Sigmoid colon (tissue), 7 donors: ENCODE measurements around the gene NDFIP1. TPM values are rescaled to one million over a fixed set of nuclear protein-coding genes. Genes with fewer than 3 reads are reported as not detected.

ENCODE experiments used
- DNase-seq: peaks from one replicate; pipeline ENCODE4 v3.0.0-alpha.2; 2019
- H3K27ac ChIP-seq, 4 donors: fragments of 200-600 bp; sonication (generic); one replicate each; pipeline ENCODE4 v1.5.1; 2016 to 2019; ENCODE audit warnings: mild to moderate bottlenecking in 1 of 4
- H3K27me3 ChIP-seq, 3 donors: fragments of 200-600 bp; sonication (generic); one replicate each; pipeline ENCODE4 v1.5.1; 2019; ENCODE audit warnings: mild to moderate bottlenecking in 1 of 3
- H3K36me3 ChIP-seq, 4 donors: fragments of 200-600 bp; sonication (generic); one replicate each; pipeline ENCODE4 v1.5.1; 2016 to 2019
- H3K4me1 ChIP-seq, 4 donors: fragments of 200-600 bp; sonication (generic); one replicate each; pipeline ENCODE4 v1.5.1; 2017 to 2019
- H3K4me3 ChIP-seq, 4 donors: fragments of 200-600 bp; sonication (generic); one replicate each; pipeline ENCODE4 v1.5.1; 2017 to 2019; ENCODE audit warnings: mild to moderate bottlenecking in 2 of 4, moderate library complexity in 1 of 4
- H3K9me3 ChIP-seq, 4 donors: fragments of 200-600 bp in 3 of 4; sonication (generic) in 3 of 4; one replicate each; pipeline versions ENCODE4 v1.5.1 to v1.6.1; 2013 to 2019
- EP300 ChIP-seq, 4 donors: sonication (generic); formaldehyde crosslinking; IDR thresholded peaks; one replicate each; pipeline ENCODE4 v1.6.1; 2017; ENCODE audit warnings: antibody characterized with exemption in 4 of 4
- POLR2A ChIP-seq, 2 donors: fragments of 450-650 bp; IDR thresholded peaks; one replicate each; pipeline ENCODE4 v1.6.1; 2016; ENCODE audit warnings: antibody characterized with exemption in 2 of 2, mild to moderate bottlenecking in 2 of 2, moderate library complexity in 2 of 2
- POLR2AphosphoS5 ChIP-seq, 4 donors: sonication (generic); formaldehyde crosslinking; IDR thresholded peaks; one replicate each; pipeline ENCODE4 v1.6.1; 2017; ENCODE audit warnings: antibody characterized with exemption in 4 of 4
- WGBS, 2 donors: extraction: QIAGEN DNeasy Blood & Tissue Kit; methylation state at CpG; one replicate each; pipeline ENCODE4 v1.1.7; 2013; 5-methylcytosine and 5-hydroxymethylcytosine counted together
- intact Hi-C: fragments of 100-400 bp; cut with DNase I; formaldehyde crosslinking; loops from one replicate; pipeline ENCODE4 v1.15.1; 2023
- polyA plus RNA-seq, 3 donors: library from polyadenylated mRNA; stranded (reverse); fragments of 200-250 nt; gene quantifications; one replicate each; pipeline ENCODE4 v1.2.3, GENCODE V29; 2013
- total RNA-seq, 4 donors: library from RNA; depleted of rRNA; stranded (reverse); fragments of >200 nt; gene quantifications; one replicate each; pipeline ENCODE4 v1.1.0, GENCODE V29; 2016
- TF ChIP-seq, protein P1 (sequence below), 4 experiments: fragments of 450-650 bp in 3 of 4; fragments of 200-600 bp in 1 of 4; IDR thresholded peaks; one replicate each; pipeline ENCODE4 v1.5.1; 2016 to 2019; ENCODE audit warnings: antibody characterized with exemption in 4 of 4, mild to moderate bottlenecking in 3 of 4, moderate library complexity in 2 of 4
- donor health status: healthy with polysubstance abuse.
- donor health status: Bipolar disorder and iron deficiency.
- donor health status: healthy.

Gene NDFIP1, protein sequence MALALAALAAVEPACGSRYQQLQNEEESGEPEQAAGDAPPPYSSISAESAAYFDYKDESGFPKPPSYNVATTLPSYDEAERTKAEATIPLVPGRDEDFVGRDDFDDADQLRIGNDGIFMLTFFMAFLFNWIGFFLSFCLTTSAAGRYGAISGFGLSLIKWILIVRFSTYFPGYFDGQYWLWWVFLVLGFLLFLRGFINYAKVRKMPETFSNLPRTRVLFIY
- total RNA-seq (10 to 100 TPM; 47.8 to 88.5 (median 64.0) TPM), polyA plus RNA-seq (10 to 100 TPM; 20.3 to 34.3 (median 21.6) TPM)

GRCh38 chr5:142108432-142109330 is at the start of gene NDFIP1:
TSS of gene NDFIP1 (plus strand) at chr5:142108779. CDS start at chr5:142108975, 196 bp downstream.
- DNase-seq = peak; percentile 91
- H3K27me3 ChIP-seq = no peaks in the 10 kb centered on the region
- 2% methylated on average over 103 of the region's 103 CpGs for WGBS, 2 donors
- H3K4me3 ChIP-seq = peak within 1 kb of the TSS; percentile 60 to 77 (median 71)
- intact Hi-C loops = loop anchor here (2.0 to 10.0 kb wide), 3 partner anchors 39 to 414 kb away; partner anchors contain the start of gene GNPDA1
- no peaks in the 10 kb centered on the region for H3K9me3 ChIP-seq
- peaks cover 0 to 29% (median 18%) of the 10 kb centered on the region in 4 donors for H3K4me1 ChIP-seq
- peak; percentile 43 to 51 for TF ChIP-seq POLR2A (IDR thresholded peaks at IDR 0.05)
- TF ChIP-seq EP300 (IDR thresholded peaks at IDR 0.05) = no peak
- TF ChIP-seq, protein P1, sequence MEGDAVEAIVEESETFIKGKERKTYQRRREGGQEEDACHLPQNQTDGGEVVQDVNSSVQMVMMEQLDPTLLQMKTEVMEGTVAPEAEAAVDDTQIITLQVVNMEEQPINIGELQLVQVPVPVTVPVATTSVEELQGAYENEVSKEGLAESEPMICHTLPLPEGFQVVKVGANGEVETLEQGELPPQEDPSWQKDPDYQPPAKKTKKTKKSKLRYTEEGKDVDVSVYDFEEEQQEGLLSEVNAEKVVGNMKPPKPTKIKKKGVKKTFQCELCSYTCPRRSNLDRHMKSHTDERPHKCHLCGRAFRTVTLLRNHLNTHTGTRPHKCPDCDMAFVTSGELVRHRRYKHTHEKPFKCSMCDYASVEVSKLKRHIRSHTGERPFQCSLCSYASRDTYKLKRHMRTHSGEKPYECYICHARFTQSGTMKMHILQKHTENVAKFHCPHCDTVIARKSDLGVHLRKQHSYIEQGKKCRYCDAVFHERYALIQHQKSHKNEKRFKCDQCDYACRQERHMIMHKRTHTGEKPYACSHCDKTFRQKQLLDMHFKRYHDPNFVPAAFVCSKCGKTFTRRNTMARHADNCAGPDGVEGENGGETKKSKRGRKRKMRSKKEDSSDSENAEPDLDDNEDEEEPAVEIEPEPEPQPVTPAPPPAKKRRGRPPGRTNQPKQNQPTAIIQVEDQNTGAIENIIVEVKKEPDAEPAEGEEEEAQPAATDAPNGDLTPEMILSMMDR (IDR thresholded peaks at IDR 0.05) = peak in 1 of 4 experiments; percentile 21
- TF ChIP-seq POLR2AphosphoS5 (IDR thresholded peaks at IDR 0.05) = peak; percentile 89 to 97 (median 92)
- H3K36me3 ChIP-seq = no peaks in the 10 kb centered on the region
- H3K27ac ChIP-seq = peak within 1 kb of the TSS; percentile 96 to 97 (median 96)

GRCh38 chr5:142059304-142059940 is 49.2 kb upstream of the NDFIP1 start:
- H3K36me3 ChIP-seq = no peaks in the 10 kb centered on the region
- H3K27me3 ChIP-seq = no peaks in the 10 kb centered on the region
- intact Hi-C loops = no loop called here
- no peak overlapping the region for H3K27ac ChIP-seq
- H3K9me3 ChIP-seq = no peaks in the 10 kb centered on the region
- 85 to 89% methylated on average over 1 of the region's 1 CpG for WGBS, 2 donors
- TF ChIP-seq POLR2A (IDR thresholded peaks at IDR 0.05) (no peak), EP300 (IDR thresholded peaks at IDR 0.05) (no peak), POLR2AphosphoS5 (IDR thresholded peaks at IDR 0.05) (no peak)
- TF ChIP-seq, protein P1 (IDR thresholded peaks at IDR 0.05) = no peak
- H3K4me3 ChIP-seq = no peak overlapping the region
- DNase-seq = no peak
- peaks cover 0 to 4% (median 2%) of the 10 kb centered on the region in 4 donors for H3K4me1 ChIP-seq

DNA sequence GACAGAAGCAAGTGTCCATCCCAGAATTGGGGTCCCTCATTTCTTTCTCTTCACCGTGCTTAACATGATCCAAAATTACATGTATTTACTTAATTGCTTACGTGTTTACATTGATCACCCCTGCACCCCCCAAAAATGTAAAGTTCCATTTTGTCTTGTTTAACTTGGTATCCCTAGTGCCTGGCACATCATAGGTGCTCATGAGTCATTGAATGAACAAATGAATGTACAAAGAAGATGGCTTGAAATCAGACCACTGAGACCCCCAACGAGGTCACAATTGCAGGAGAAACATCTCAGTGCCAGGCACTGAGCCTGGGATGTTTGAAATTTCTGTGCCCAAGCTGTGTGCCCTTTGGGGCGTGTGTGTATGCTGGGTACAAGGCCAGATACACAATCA is 45.2 kb upstream of the NDFIP1 start:
- TF ChIP-seq EP300 (IDR thresholded peaks at IDR 0.05) (no peak), POLR2A (IDR thresholded peaks at IDR 0.05) (no peak), POLR2AphosphoS5 (IDR thresholded peaks at IDR 0.05) (no peak)
- TF ChIP-seq, protein P1 (IDR thresholded peaks at IDR 0.05) = no peak
- WGBS, 2 donors = 74 to 76% methylated on average over 4 of the region's 4 CpGs
- intact Hi-C loops = no loop called here

GRCh38 chr5:142063878-142064331 is 44.7 kb upstream of the NDFIP1 start:
- intact Hi-C loops = no loop called here
- TF ChIP-seq EP300 (IDR thresholded peaks at IDR 0.05) (no peak), POLR2AphosphoS5 (IDR thresholded peaks at IDR 0.05) (no peak), POLR2A (IDR thresholded peaks at IDR 0.05) (no peak)
- TF ChIP-seq, protein P1 (IDR thresholded peaks at IDR 0.05) = no peak
- peak; percentile 80 for DNase-seq
- peaks cover 0 to 4% (median 2%) of the 10 kb centered on the region in 4 donors for H3K4me1 ChIP-seq
- H3K36me3 ChIP-seq = no peaks in the 10 kb centered on the region
- peak overlapping the region in 3 of 4 donors; percentile 12 to 41 (median 26) for H3K27ac ChIP-seq
- 26 to 75% methylated on average over 10 of the region's 10 CpGs for WGBS, 2 donors
- no peak overlapping the region for H3K4me3 ChIP-seq
- H3K27me3 ChIP-seq = no peaks in the 10 kb centered on the region
- H3K9me3 ChIP-seq = no peaks in the 10 kb centered on the region

More for the DNA sequence above, 45.2 kb upstream of the NDFIP1 start:
- Histone ChIP-seq H3K27ac (no peak overlapping the region), H3K4me3 (no peak overlapping the region), H3K36me3 (no peaks in the 10 kb centered on the region), H3K4me1 (peaks cover 0 to 4% (median 2%) of the 10 kb centered on the region in 4 donors), H3K27me3 (no peaks in the 10 kb centered on the region), H3K9me3 (no peaks in the 10 kb centered on the region)
- no peak for DNase-seq
